Measurements from ENCODE around the gene BMPR1B. TPM values are rescaled to one million over a fixed set of nuclear protein-coding genes. Genes with fewer than 3 reads are reported as not detected.
A peak's percentile ranks its signal among the peaks of the same experiment; 100 is the strongest.

Gene BMPR1B
- total RNA-seq, 1 donor from 2014 or later, result 9.3 TPM

DNA sequence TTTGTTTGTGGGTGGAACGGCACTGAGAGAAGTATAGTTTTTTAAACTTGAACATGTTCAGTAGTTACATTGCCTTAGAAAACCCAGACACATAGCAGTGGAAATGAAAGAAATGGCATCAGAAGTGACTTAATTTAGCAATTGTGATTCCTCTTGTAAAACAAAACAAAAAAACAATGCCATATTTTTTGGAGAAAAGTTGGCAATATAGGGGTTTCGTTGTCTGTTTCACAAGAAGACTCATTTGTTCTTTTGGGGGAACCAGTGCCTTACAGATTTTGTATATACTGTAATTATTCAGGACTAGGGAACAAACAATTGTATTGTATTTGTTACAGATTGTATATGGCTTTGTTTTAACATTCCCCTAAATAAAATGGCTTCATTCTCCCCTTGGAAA lies 400.3 kb downstream of the BMPR1B start:
- Mint-ChIP-seq H3K36me3 (peaks cover 4% of the 10 kb centered on the region), H3K4me3 (no peak overlapping the region), H3K27me3 (peaks cover 22% of the 10 kb centered on the region), H3K27ac (no peak overlapping the region), H3K9me3 (no peaks in the 10 kb centered on the region), H3K4me1 (ENCODE audit: unreplicated experiment) (peaks cover 18% of the 10 kb centered on the region)
- no peak for DNase-seq (ENCODE audit: extremely low spot score, unreplicated experiment)
- no peak for TF ChIP-seq CTCF (conservative IDR thresholded peaks at IDR 0.05)

GRCh38 chr4:95158626-95159025 lies 400.9 kb downstream of the BMPR1B start:
- peaks cover 18% of the 10 kb centered on the region for H3K4me1 Mint-ChIP-seq (ENCODE audit: unreplicated experiment)
- no peaks in the 10 kb centered on the region for H3K9me3 Mint-ChIP-seq
- no peak for DNase-seq (ENCODE audit: extremely low spot score, unreplicated experiment)
- H3K27ac Mint-ChIP-seq, result no peak overlapping the region
- H3K4me3 Mint-ChIP-seq, result no peak overlapping the region
- TF ChIP-seq CTCF (conservative IDR thresholded peaks at IDR 0.05), result no peak
- H3K36me3 Mint-ChIP-seq, result peaks cover 5% of the 10 kb centered on the region
- H3K27me3 Mint-ChIP-seq, result peaks cover 22% of the 10 kb centered on the region

DNA sequence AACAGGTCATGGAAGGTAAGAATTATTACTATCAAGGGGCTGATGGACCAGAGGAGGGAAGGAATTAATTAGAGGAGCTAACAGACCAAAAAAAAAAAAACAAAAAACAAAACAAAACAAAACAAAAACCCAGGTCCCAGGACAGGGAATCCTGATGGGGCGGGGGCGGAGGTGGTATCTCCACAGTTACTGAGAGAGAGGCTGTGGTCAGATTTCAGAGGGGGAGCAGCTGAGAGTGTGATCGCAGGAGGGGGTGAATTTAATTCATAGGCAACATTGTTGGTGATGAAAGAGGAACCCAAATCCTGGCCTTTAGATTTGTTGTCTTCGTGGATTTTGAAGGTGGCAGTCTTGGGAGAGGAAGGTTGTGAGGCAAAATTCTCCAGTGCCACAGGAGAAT lies 401.6 kb downstream of the BMPR1B start:
- Mint-ChIP-seq H3K4me3 (no peak overlapping the region), H3K27me3 (peaks cover 22% of the 10 kb centered on the region), H3K9me3 (no peaks in the 10 kb centered on the region), H3K4me1 (ENCODE audit: unreplicated experiment) (peaks cover 18% of the 10 kb centered on the region), H3K36me3 (peaks cover 5% of the 10 kb centered on the region), H3K27ac (peak overlapping the region; percentile 69)
- no peak for TF ChIP-seq CTCF (conservative IDR thresholded peaks at IDR 0.05)
- DNase-seq (ENCODE audit: extremely low spot score, unreplicated experiment), result no peak

- DNase-seq (ENCODE audit: extremely low spot score, unreplicated experiment), result no peak
- no peak for TF ChIP-seq CTCF (conservative IDR thresholded peaks at IDR 0.05)
- no peak overlapping the region for H3K4me3 Mint-ChIP-seq
- peaks cover 18% of the 10 kb centered on the region for H3K4me1 Mint-ChIP-seq (ENCODE audit: unreplicated experiment)
- H3K27ac Mint-ChIP-seq, result no peak overlapping the region
- peaks cover 24% of the 10 kb centered on the region for H3K27me3 Mint-ChIP-seq
- H3K9me3 Mint-ChIP-seq, result no peaks in the 10 kb centered on the region
- peaks cover 5% of the 10 kb centered on the region for H3K36me3 Mint-ChIP-seq
These were observed 404.2 kb downstream of the BMPR1B start for GRCh38 chr4:95161781-95162469.

DNA sequence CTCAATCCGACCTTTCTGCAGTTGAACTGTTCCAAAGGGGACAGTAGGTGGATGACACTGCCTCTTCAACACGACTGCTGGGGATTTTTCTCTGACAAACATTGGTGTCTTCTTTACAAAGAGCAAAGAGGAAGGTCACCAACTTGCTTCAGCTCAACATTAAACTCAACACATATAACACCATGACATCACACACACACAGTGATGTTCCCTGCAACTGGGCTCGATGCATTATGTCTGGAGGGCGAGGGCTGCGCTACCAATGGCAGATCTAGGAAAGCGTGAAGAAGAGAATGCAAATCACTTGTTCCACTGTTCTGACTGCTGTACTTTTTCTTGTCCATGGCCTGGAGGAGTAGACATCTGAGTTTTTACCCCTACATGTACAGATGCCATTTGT lies 405.1 kb downstream of the BMPR1B start:
- Mint-ChIP-seq H3K4me3 (no peak overlapping the region), H3K27me3 (peaks cover 24% of the 10 kb centered on the region), H3K4me1 (ENCODE audit: unreplicated experiment) (peaks cover 18% of the 10 kb centered on the region), H3K36me3 (peaks cover 13% of the 10 kb centered on the region), H3K9me3 (no peaks in the 10 kb centered on the region), H3K27ac (no peak overlapping the region)
- DNase-seq (ENCODE audit: extremely low spot score, unreplicated experiment), result no peak
- no peak for TF ChIP-seq CTCF (conservative IDR thresholded peaks at IDR 0.05)
